Urinary bladder (tissue), 4 donors: ENCODE results near the gene NPAS3. TPM values are rescaled to one million over a fixed set of nuclear protein-coding genes. Genes with fewer than 3 reads are reported as not detected.

Experiments used
- DNase-seq: peaks from one replicate; pipeline ENCODE4 v3.0.0-alpha.2; 2015; ENCODE audit errors: extremely low spot score
- H3K27ac ChIP-seq: one replicate; pipeline ENCODE4 v1.5.1; 2013; ENCODE audit warnings: low read depth, mild to moderate bottlenecking, moderate library complexity
- H3K36me3 ChIP-seq: one replicate; pipeline ENCODE4 v1.6.1; 2013; ENCODE audit warnings: mild to moderate bottlenecking, moderate library complexity; ENCODE audit not compliant: insufficient read depth
- H3K4me1 ChIP-seq: one replicate; pipeline ENCODE4 v1.6.1; 2013; ENCODE audit warnings: mild to moderate bottlenecking, moderate library complexity; ENCODE audit not compliant: insufficient read depth
- H3K4me3 ChIP-seq: one replicate; pipeline ENCODE4 v1.5.1; 2013; ENCODE audit warnings: low read depth, low read length
- WGBS: extraction: QIAGEN DNeasy Blood & Tissue Kit; methylation state at CpG from one replicate; pipeline ENCODE4 v1.1.7; 2013; 5-methylcytosine and 5-hydroxymethylcytosine counted together
- polyA plus RNA-seq: library from polyadenylated mRNA; stranded (reverse); fragments of 200-250 nt; gene quantifications from one replicate; pipeline ENCODE4 v1.2.3, GENCODE V29; 2013
- total RNA-seq: library from RNA; depleted of rRNA; stranded (reverse); fragments of >200 nt; gene quantifications from one replicate; pipeline ENCODE4 v1.2.3, GENCODE V29; 2014
- donor health status: healthy with polysubstance abuse.
- donor health status: healthy.

The NPAS3 gene
- total and polyA plus RNA-seq, 2 donors: 1.0 to 7.1 TPM

GRCh38 chr14:33349871-33350270, 411.2 kb downstream of the NPAS3 start:
- no peak for DNase-seq
- H3K4me1 ChIP-seq: no peaks in the 10 kb centered on the region
- no peaks in the 10 kb centered on the region for H3K36me3 ChIP-seq
- H3K4me3 ChIP-seq: no peak overlapping the region
- 65% methylated on average over 10 of the region's 10 CpGs for WGBS
- H3K27ac ChIP-seq: no peak overlapping the region

DNA sequence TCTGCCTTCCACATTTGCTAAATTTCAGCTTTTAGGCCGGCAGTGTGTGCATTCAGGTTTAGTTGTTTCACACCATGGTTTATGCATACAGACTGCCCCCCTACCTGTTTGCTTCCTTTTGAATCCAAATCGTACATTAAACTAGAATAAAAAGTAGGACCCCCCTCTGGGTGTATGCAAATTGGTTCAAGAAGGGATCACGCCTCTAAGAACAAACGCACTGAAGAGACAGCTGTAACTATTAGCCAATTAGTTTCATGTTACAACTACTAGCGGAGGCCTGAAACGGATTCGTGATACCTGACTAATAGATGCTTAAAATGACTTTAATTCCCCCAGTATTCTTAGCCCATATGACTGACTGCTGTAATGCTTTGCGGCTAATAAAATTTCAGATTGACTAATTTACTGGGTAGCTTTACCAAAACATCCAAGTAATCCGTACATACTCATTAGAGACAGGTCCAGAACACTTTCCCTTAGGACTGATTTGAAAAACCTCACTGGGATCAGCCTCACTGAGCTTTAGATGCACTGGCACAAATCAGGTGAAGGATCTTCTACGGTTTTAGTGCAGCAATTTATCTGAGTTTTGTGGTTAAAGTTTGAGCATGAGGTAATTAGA, 411.8 kb downstream of the NPAS3 start:
- Histone ChIP-seq H3K4me1 (no peaks in the 10 kb centered on the region), H3K36me3 (no peaks in the 10 kb centered on the region), H3K27ac (no peak overlapping the region), H3K4me3 (no peak overlapping the region)
- DNase-seq: no peak
- 81% methylated on average over 10 of the region's 10 CpGs for WGBS

GRCh38 chr14:33352821-33353220, 414.1 kb downstream of the NPAS3 start:
- DNase-seq: no peak

GRCh38 chr14:33356181-33356580, 417.5 kb downstream of the NPAS3 start:
- DNase-seq: no peak

More at GRCh38 chr14:33352821-33353220, 414.1 kb downstream of the NPAS3 start:
- Histone ChIP-seq H3K4me1 (no peaks in the 10 kb centered on the region), H3K36me3 (no peaks in the 10 kb centered on the region), H3K27ac (no peak overlapping the region), H3K4me3 (no peak overlapping the region)

GRCh38 chr14:33357225-33358010, 418.7 kb downstream of the NPAS3 start:
- H3K4me1 ChIP-seq: no peaks in the 10 kb centered on the region
- H3K4me3 ChIP-seq: no peak overlapping the region
- H3K27ac ChIP-seq: no peak overlapping the region
- DNase-seq: no peak
- WGBS: 87% methylated on average over 8 of the region's 8 CpGs
- H3K36me3 ChIP-seq: no peaks in the 10 kb centered on the region

More at GRCh38 chr14:33356181-33356580, 417.5 kb downstream of the NPAS3 start:
- Histone ChIP-seq H3K36me3 (no peaks in the 10 kb centered on the region), H3K4me1 (no peaks in the 10 kb centered on the region), H3K27ac (no peak overlapping the region), H3K4me3 (no peak overlapping the region)
- 80% methylated on average over 2 of the region's 2 CpGs for WGBS

DNA sequence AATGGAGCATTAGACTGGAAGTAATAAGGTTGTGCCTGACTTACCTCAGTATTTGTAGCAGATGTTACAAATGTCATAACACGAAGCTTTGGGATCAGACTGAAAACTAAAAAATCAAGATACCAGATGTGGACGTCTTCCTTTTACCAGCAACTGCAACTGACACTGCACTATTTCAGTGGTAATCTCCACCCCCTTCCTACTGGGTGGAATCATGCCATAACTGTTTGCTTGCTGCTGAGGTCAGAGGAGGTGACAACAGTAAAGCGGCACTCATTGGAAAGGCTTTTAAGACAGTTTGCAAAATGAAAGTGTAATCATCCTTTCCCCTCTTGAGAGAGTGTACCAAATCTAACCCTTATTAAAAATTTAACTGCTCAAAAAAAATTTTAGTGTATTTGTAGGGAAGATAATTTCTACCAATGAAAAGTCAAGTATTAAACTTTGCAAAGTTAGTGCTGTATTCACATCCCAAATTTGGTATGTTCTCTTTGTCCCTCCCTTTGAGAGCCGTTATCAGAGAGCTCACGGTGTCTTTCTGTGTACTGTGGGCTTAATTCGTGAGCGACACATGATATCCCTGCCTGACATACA, 420.7 kb downstream of the NPAS3 start:
- no peak overlapping the region for H3K27ac ChIP-seq
- DNase-seq: no peak
- 72% methylated on average over 7 of the region's 7 CpGs for WGBS

GRCh38 chr14:33362934-33363333, 424.3 kb downstream of the NPAS3 start:
- H3K4me1 ChIP-seq: no peaks in the 10 kb centered on the region
- no peaks in the 10 kb centered on the region for H3K36me3 ChIP-seq
- no peak overlapping the region for H3K27ac ChIP-seq
- 83% methylated on average over 6 of the region's 6 CpGs for WGBS
- no peak for DNase-seq
- H3K4me3 ChIP-seq: no peak overlapping the region

More for the DNA sequence above, 420.7 kb downstream of the NPAS3 start:
- H3K4me1 ChIP-seq: no peaks in the 10 kb centered on the region
- no peaks in the 10 kb centered on the region for H3K36me3 ChIP-seq
- no peak overlapping the region for H3K4me3 ChIP-seq

DNA sequence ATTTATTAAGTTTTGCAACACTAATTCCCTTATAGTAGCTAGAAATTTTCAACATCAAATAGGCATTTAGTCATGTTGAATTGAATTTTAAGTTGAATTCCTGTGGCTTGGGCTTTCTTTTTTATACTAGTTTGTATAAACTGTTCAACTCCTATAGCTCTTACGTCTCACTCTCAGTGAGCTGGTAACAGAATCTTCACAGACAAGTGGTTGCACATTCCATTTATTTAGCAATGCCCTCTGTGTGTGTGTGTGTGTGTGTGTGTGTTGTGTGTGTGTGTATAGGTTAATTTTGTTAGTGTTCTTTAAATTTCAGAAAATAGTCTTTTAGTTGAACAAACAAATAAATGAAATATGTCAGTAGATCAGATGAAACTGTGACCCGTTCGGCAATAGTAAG, 425.0 kb downstream of the NPAS3 start:
- Histone ChIP-seq H3K4me3 (no peak overlapping the region), H3K4me1 (no peaks in the 10 kb centered on the region), H3K36me3 (no peaks in the 10 kb centered on the region), H3K27ac (no peak overlapping the region)
- DNase-seq: no peak
- 80% methylated on average over 3 of the region's 3 CpGs for WGBS

GRCh38 chr14:33364466-33364865, 425.8 kb downstream of the NPAS3 start:
- WGBS: 60% methylated on average over 4 of the region's 4 CpGs
- Histone ChIP-seq H3K36me3 (no peaks in the 10 kb centered on the region), H3K27ac (no peak overlapping the region), H3K4me1 (no peaks in the 10 kb centered on the region), H3K4me3 (no peak overlapping the region)
- DNase-seq: no peak

DNA sequence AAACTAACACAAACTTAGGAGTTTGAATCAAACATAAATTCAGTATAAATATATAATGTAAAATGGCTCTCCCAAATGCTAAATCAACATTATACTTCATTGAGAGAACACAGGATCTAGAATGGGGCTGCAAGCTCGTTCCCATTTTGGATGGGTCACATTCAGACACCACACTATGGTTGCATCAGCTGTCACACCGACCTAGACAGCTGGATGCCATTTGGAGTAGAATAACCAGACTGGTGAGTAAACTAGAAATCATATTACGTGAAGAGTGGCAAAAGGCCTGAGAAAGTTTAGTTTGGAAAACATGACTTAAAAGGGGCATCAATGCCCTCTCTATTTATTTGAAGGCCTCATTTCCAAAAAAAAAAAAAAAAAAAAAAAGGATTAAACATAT, 430.4 kb downstream of the NPAS3 start:
- H3K4me3 ChIP-seq: no peak overlapping the region
- no peaks in the 10 kb centered on the region for H3K36me3 ChIP-seq
- no peaks in the 10 kb centered on the region for H3K4me1 ChIP-seq
- no peak overlapping the region for H3K27ac ChIP-seq
- no peak for DNase-seq
- 89% methylated on average over 3 of the region's 3 CpGs for WGBS

DNA sequence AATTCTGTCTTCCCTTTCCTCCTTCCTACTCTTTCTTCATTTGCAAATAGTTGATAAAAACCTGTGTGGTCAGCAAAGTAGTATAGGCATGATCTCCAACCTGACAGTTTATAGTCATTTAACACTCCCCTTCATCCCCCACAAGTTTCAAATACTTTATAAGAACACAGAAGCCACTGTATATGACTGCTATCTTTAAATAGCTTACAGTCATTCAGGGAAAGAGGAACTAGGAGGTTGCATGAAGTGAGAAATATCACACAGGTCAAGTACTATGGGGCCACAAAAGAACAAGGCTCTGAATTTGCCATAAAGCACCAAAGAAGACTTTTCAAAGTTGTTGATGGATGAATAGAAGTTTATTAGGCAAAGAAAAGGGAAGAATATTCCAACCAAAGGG, 431.3 kb downstream of the NPAS3 start:
- no peak overlapping the region for H3K4me3 ChIP-seq
- DNase-seq: no peak
- H3K27ac ChIP-seq: no peak overlapping the region
- H3K36me3 ChIP-seq: no peaks in the 10 kb centered on the region
- H3K4me1 ChIP-seq: no peaks in the 10 kb centered on the region

DNA sequence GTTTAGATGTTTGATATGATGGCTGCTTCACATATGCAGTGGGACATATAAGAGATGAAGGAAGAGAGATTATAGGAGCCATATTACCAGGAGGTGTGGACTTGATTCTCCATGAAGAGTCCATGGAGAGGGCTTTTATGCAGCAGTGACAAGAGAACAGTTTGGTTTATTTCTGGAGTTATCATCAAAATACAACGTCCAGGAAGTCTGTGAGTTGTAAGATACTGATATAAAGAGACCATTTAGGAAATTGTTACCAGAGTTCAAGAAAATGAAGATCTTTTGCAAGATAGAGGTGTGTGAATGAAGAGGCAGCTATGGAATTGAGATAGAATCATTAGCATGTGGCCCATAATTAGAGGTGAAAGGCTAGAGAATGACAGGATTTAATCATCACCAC, 431.7 kb downstream of the NPAS3 start:
- no peak for DNase-seq
- Histone ChIP-seq H3K4me3 (no peak overlapping the region), H3K27ac (no peak overlapping the region), H3K4me1 (no peaks in the 10 kb centered on the region), H3K36me3 (no peaks in the 10 kb centered on the region)
- 70% methylated on average over 1 of the region's 1 CpG for WGBS

DNA sequence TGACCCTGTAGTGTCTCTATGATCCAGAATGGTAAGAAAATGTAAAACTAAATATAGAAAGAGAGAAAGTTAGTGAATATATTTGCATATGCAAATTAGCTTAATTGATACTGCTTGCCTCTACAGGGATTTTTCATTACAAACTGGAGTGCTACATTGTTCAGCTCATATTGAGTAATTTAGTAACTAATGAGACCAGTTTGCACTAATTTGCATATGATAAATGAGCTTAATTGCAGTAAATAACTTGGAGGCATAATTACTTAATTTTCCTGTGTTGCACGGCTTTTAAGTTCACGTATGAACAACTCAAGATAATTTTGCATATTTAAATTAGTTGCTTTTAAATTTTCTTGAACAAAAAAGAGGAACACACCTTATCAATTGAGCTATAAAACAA, 436.5 kb downstream of the NPAS3 start:
- Histone ChIP-seq H3K36me3 (no peaks in the 10 kb centered on the region), H3K27ac (no peak overlapping the region), H3K4me1 (no peaks in the 10 kb centered on the region), H3K4me3 (no peak overlapping the region)
- WGBS: 95% methylated on average over 2 of the region's 2 CpGs
- DNase-seq: no peak

DNA sequence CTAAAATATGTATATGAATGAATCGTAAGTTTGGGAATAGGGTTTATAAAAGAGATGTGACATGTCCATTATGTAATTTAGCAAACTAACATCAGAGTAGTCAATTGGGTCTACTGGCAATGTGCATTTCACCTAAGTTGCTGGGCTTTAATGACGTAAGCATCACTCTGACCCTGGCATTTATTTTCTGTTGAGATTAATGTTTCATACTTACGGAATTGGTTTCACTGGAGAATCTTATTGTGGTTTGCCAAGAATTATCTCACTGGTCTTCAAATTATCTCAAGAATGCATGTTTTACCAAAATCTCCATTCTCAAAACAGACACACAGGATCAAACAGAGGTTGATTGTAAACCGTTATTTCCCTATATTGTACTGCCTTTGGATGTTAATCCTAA, 437.1 kb downstream of the NPAS3 start:
- 83% methylated on average over 4 of the region's 4 CpGs for WGBS
- no peaks in the 10 kb centered on the region for H3K36me3 ChIP-seq
- H3K4me3 ChIP-seq: no peak overlapping the region
- DNase-seq: no peak
- no peaks in the 10 kb centered on the region for H3K4me1 ChIP-seq
- no peak overlapping the region for H3K27ac ChIP-seq
